Activated CD8-positive, alpha-beta memory T cell treated with anti-CD3 and anti-CD28 coated beads for 4 hours (primary cell): ENCODE data around the gene ME2.
"Not testable (repeated sequence)": the region's sequence is repeated elsewhere in the genome, so short reads cannot be mapped to it uniquely, and the experiment has no call there.

Experiments used
- DNase-seq, 2 donors: peaks; one replicate each; pipeline ENCODE4 v3.0.0-alpha.2; 2020; ENCODE audit warnings: low read depth in 2 of 2

Gene ME2

GRCh38 chr18:50878345-50879301, at the start of gene ME2:
TSS of gene ME2 (plus strand) at chr18:50879118. CDS start at chr18:50895821, 16,703 bp downstream.
- DNase-seq, result peak; percentile 79 to 81

GRCh38 chr18:50829644-50830043, 49.3 kb upstream of the ME2 start:
- DNase-seq, result no peak

DNA sequence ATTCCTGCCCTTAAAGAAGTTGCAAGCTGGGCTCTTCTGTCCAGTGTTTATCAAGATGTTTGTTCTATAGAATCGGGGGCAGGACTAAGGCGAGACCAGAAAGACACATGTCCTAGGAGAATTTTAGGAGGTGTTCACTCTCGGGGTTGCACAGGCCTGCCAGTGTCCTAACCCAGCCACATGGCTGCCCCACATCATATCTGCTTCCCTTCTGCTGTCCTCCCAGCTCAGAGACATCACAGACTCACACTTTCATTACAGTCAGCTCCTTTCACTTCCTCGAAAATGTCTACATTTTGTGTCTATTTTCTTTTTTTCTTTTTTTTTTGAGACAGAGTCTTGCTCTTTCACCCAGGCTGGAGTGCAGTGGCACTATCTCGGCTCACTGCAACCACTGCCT, 48.4 kb upstream of the ME2 start:
- no peak for DNase-seq

DNA sequence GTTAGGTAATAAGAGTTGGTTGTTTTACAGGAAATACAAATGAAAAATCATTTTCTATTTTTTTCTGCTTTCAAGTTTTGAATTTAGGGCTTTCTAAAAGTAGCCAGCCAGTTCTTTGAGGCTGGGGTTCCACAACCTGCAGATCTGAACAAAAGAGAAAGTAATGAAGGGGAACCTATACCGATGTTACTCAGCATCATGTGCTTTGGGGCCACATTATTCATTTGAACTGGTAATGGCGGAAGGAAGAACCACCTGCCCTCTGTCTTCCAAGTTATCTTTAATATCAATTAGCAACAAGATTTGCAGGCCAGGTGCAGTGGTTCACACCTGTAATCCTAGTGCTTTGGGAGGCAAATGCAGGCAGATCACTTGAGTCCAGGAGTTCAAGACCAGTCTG, 46.2 kb upstream of the ME2 start:
- DNase-seq, result no peak

DNA sequence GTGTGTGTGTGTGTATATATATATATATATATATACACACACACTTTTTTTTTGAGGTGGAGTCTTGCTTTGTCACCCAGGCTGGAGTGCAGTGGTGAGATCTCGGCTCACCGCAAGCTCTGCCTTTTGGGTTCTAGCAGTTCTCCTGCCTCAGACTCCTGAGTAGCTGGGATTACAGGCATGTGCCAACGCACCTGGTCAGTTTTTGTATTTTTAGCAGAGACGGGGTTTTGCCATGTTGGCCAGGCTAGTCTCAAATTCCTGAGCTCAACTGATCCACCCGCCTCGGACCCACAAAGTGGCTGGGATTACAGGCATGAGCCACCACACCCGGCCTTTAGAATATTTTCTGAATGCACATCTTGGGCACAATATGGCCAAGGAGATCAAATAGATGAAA, 45.4 kb upstream of the ME2 start:
- not testable (repeated sequence) for DNase-seq

- DNase-seq, result no peak
Measured at GRCh38 chr18:50836521-50836957, 42.4 kb upstream of the ME2 start.

DNA sequence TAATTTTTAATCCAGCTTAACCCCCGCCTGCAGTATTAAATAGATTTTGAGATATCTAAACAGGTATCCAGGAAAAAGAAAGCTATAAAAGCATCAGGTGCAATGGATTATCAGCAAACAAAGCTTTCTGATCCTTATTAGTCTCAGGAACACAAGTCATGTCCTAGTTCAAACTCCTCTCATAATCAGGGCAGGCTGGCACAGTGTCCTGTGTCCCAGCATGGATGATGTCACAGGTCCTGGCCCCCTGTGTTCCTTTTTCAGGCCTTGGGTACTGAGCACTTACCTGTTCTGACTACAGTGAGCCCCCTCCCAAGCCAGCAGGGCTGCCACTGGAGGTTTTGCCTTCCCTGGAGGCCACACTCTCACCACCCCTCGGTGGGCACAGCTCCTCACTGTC, 39.6 kb upstream of the ME2 start:
- no peak for DNase-seq

GRCh38 chr18:50839996-50840395, 38.9 kb upstream of the ME2 start:
- DNase-seq, result no peak

DNA sequence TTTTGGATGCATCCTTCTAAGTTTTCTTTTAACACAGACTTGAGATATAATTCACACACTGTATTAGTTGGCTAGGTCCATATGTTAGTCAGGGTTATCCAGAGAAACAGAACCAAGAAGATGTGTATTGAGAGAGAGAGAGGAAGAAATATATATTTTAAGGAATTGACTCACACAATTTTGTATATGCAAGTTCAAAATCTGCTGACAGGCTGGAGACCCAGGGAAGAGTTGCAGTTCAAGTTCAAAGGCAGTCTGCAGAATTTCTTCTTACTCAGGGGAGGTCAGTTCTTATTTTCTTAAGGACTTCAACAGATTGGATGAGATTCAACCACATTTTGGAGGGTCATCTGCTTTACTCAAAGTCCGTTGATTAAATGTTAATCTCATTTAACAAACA, 36.1 kb upstream of the ME2 start:
- DNase-seq, result no peak

GRCh38 chr18:50844554-50844953, 34.4 kb upstream of the ME2 start:
- DNase-seq, result no peak

DNA sequence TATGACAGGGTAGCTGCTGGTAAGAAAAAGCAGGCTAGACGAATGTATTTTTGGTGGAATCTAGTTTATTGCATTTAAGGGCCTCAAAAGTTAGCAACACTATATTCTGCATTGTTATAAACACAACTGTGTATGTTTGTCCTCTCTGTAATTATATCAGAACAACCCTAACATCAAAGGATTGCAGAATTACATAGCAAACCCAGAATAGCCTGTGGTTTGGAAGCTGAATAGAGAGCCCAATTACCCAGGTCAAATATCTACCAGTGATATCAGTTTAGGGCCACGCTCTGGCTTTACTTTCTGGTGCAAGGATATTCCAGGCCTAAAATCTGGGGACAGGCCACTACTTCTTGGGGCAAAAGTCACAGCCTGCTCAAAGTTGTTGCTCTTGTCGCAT, 34.0 kb upstream of the ME2 start:
- no peak for DNase-seq

- no peak for DNase-seq
Measured at GRCh38 chr18:50847192-50847591, 31.7 kb upstream of the ME2 start.

DNA sequence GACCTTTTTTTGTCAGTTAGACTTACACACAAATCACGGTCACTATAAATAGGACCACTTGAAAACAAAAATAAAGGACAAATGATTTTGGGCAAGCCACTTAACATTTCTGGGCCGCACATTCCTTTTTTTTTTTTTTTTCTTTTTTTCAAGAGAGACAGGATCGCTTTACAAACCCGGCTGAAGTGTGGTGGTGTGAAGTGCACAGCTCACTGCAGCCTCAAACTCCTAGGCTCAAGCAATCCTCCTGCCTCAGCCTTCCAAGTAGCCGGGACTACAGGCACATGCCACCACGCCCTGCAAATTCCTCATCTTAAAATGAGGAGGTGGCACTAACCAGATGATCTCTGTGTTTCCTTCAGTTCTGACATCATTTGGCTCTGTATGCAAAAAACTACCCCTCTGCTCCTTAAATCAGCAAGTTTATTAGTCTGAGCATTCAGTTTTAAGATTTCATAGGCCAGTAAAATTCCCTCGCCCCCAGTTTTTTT, 30.8 kb upstream of the ME2 start:
- no peak for DNase-seq

DNA sequence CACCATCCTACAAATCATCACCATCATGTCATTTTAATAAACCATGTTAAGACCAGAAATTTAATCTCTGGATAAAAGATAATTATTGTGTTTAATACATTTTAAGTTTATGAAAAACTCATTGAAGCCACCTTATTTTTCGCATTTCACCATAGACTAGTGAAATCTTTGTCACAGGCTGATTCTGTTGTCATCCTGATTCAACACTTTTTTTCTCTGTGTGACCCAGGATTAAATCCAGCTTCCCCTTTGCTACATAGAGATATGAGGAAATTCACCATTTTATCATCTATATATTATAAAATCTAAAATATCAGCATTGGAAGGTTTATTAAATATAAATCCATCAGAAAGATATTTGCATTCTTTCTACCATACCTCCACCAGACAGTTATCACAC, 29.9 kb upstream of the ME2 start:
- no peak for DNase-seq

GRCh38 chr18:50849419-50849821, 29.5 kb upstream of the ME2 start:
- DNase-seq, result no peak

GRCh38 chr18:50850307-50851065, 28.4 kb upstream of the ME2 start:
- DNase-seq, result no peak

DNA sequence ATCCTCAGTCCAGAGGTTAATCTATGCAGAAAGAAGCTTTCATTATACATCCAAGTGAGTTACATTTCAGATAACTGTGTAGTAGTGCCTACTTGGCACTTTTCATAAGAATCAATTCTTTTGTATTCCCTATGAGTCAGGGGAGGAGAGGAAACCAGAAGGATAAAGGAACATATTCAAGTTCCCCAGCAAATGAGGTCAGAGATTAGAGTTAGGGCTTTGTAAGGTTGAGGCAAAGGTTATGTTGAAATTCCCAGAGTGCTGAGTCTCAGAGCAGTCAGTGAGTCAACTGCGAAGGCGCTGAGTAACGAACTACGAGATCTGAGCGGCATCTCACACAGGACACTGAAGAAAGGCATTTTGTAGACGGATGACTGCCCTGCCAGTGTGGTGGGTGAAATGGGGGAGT, 25.1 kb upstream of the ME2 start:
- DNase-seq, result no peak

DNA sequence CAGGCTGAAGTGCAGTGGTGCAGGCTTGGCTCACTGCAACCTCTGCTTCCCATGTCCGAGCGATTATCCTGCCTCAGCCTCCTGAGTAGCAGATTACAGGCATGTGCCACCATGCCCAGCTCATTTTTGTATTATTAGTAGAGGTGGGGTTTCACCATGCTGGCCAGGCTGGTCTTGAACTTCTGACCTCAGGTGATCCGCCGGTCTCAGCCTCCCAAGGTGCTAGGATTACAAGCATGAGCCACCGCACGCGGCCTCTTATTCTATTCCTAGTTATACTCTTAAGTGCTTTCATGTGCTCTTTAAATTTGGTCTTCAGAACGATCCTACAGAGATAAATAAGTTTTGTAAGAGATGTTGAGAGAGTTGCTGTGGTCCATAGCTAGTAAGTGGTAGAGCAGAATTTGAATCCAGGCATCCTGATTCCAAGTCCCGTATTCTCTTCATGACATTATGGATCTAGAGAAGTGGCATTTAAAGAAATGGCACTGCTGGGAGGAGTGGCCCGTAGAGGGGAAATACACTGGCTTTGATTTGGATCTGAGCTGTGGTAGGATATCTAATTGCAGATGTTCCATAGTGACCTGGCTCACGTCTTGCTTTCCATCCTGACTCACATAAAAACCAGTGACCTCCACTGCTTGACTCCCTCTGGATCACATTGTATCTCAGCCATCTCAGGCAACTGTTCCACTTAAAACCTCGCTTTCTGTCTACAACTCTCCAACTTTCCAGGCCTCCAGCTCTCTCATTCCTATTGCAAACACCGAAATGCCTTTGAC, 22.8 kb upstream of the ME2 start:
- no peak for DNase-seq

GRCh38 chr18:50857166-50857565, 21.8 kb upstream of the ME2 start:
- DNase-seq, result not testable (repeated sequence)

DNA sequence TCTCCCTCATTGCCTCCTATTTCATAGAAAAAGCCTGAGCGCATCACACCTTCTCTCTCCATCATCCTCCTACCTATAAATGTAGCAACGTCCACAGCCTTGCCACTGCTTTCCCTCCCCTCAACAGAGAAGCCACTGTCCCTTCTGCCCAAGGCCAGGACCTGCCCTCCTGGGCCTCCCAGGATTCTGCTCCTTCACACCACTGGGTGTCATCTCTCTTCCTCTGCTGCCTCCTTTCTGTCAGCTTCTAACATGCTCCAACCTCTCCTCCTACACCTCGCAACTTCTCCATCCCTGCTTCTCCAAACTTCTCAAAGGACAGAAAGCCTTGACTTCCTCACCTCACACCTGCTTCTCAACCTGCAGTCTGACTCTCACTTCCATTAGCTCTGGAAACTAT, 21.2 kb upstream of the ME2 start:
- DNase-seq, result no peak

DNA sequence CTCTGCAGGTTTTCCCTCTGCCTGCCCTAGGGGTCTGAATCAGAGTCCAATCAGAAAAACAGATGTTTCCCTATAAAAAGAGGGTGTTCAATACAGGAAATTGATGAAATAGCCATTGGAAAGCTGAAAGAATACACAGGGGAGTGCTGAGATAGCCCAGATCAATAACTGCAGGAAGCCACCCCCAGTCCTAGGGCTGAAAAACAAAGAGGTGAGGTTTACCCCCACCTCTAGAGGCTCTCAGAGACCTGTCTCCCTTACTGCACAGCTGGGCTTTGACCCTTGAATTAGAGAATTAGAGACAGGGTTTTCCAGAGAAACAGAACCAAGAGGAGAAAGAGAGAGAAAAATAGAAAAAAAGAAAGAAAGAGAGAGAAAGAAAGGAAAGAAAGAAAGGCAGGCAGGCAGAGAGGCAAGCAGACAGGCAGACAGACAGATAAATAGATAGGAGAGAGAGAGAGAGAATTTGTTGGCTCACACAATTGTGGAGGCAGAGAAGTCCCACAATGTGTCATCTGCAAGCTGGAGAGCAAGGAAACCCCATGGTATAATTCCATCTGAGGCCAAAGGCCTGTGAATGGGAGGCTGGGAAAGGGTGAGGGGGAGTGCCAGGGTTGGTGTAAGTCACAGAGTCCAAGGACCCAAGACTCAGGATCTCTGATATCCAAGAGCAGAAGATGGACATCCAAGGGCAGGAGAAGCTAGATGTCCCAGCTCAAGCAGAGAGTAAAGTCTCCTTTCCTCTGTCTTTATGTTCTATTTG, 18.9 kb upstream of the ME2 start:
- no peak for DNase-seq
